Activated T-cell treated with anti-CD3 and anti-CD28 coated beads, Interleukin-2, amount 50 U/mL, for 4 hours (primary cell): ENCODE measurements around the gene CTNNBIP1. TPM values are rescaled to one million over a fixed set of nuclear protein-coding genes. Genes with fewer than 3 reads are reported as not detected.
A peak's percentile ranks its signal among the peaks of the same experiment; 100 is the strongest.

Source experiments
- ATAC-seq, 2 donors: fragments of 200-7000 bp; cut with Tn5 transposase; one replicate each; pipeline ENCODE4 v1.10.0; 2021
- DNase-seq: peaks from one replicate; pipeline ENCODE4 v3.0.0-alpha.2; 2020
- H3K27me3 Mint-ChIP-seq: one replicate; pipeline ENCODE4 v1.8.0; 2021; ENCODE audit warnings: low read depth, mixed read lengths
- H3K36me3 Mint-ChIP-seq: one replicate; pipeline ENCODE4 v1.8.0; 2022; ENCODE audit warnings: mixed read lengths; ENCODE audit not compliant: insufficient read depth
- H3K4me1 Mint-ChIP-seq: one replicate; pipeline ENCODE4 v1.8.0; 2021; ENCODE audit warnings: low read depth, mixed read lengths
- H3K4me3 Mint-ChIP-seq: one replicate; pipeline ENCODE4 v1.8.0; 2021; ENCODE audit warnings: mild to moderate bottlenecking, moderate library complexity, mixed read lengths
- H3K9me3 Mint-ChIP-seq: one replicate; pipeline ENCODE4 v1.8.0; 2021; ENCODE audit warnings: mixed read lengths
- total RNA-seq, 3 donors: library from RNA; stranded (reverse); gene quantifications; one replicate each; pipeline ENCODE4 v1.2.1, GENCODE V29; 2021

The CTNNBIP1 gene
- total RNA-seq, 3 donors from 2014 or later, result 4.2 to 5.2 (median 4.7) TPM

DNA sequence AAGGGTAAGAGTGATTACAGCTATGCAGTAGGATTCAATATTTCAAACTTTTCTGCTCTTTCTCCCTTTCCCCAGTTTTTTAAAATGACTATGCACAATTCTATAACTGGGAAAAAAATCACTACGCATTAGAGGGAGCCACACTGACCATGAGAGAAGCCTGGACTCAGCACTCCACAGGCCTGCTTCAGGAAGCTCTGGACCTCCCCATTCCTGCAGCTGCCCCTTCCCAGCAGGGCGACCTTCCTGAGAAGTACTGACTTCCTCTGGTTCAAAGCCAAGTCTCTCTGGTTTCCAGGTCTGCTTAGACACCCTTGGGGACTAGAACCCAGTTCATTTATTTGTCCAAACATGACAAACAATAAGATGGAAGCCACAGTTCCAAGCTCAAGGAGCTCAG lies 44.3 kb downstream of the CTNNBIP1 start:
- Mint-ChIP-seq H3K4me3 (no peak overlapping the region), H3K4me1 (peaks cover 3% of the 10 kb centered on the region), H3K27me3 (no peaks in the 10 kb centered on the region), H3K9me3 (no peaks in the 10 kb centered on the region), H3K36me3 (no peaks in the 10 kb centered on the region)
- ATAC-seq, result no peak
- no peak for DNase-seq

DNA sequence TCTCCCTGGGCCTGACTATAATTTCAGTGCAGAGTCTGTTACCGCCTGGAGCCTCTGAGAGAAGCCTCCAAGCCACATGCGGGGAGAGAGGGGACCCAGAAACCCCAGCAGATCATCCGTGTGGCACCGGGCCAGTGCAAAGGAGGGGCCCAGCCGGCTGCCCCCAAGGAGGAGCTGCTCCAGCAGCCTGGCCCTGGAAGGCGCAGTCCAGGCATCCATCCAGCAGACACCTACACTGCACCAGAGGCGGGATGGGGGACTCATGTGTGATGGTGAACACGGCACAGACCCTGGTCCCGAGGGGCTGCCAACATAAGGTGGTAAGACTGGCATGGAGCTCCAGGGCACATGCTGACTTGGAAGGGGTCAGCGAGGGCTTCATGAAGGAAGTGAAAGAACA lies 46.7 kb downstream of the CTNNBIP1 start:
- no peak for ATAC-seq

DNA sequence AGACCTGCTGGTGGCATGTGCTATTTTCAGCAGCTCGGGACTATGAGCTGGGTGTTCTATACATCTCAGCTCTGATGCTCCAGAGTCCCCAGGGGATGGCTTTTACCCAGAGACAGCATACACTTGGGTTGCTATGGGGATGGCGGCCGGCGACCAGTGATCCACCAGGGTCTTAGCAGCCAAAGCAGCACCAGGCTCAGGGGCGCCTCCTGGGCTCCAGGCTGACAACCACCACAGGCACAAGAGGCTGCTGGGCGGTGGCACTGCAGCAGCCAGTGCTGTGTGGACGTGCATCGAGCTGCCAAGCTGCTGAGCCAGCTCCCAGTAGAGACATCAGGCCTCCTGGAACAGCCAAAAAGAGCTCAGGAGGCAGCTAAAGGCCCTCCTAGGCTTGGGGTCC lies 48.7 kb downstream of the CTNNBIP1 start:
- H3K27me3 Mint-ChIP-seq, result no peaks in the 10 kb centered on the region
- no peaks in the 10 kb centered on the region for H3K9me3 Mint-ChIP-seq
- no peaks in the 10 kb centered on the region for H3K36me3 Mint-ChIP-seq
- ATAC-seq, result no peak
- no peak overlapping the region for H3K4me3 Mint-ChIP-seq
- H3K4me1 Mint-ChIP-seq, result no peaks in the 10 kb centered on the region
- DNase-seq, result no peak

More for the DNA sequence above, 46.7 kb downstream of the CTNNBIP1 start:
- DNase-seq, result no peak
- no peaks in the 10 kb centered on the region for H3K27me3 Mint-ChIP-seq
- H3K9me3 Mint-ChIP-seq, result no peaks in the 10 kb centered on the region
- no peak overlapping the region for H3K4me3 Mint-ChIP-seq
- H3K36me3 Mint-ChIP-seq, result no peaks in the 10 kb centered on the region
- peaks cover 3% of the 10 kb centered on the region for H3K4me1 Mint-ChIP-seq

DNA sequence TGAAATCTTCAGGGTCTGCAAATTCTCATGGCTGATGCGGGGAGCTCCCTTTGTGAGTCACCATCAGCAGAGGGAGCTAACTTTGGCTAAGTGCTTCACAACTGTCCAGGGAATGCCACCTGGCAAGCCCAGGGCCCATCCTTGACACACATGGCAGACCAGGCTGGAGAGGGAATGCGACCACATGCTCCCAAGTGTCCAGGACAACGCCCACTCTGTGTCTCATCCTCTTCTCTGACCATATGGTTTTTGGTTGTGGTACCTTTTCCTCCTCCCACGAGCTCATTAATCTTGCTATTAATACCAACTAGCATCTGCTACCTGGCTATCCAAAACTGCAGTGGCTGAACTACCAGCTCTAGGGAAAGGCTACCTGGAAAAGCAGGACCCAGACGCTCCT lies 49.2 kb downstream of the CTNNBIP1 start:
- no peaks in the 10 kb centered on the region for H3K4me1 Mint-ChIP-seq
- H3K4me3 Mint-ChIP-seq, result no peak overlapping the region
- ATAC-seq (no peak), DNase-seq (no peak)
- H3K36me3 Mint-ChIP-seq, result no peaks in the 10 kb centered on the region
- H3K27me3 Mint-ChIP-seq, result no peaks in the 10 kb centered on the region
- no peaks in the 10 kb centered on the region for H3K9me3 Mint-ChIP-seq

DNA sequence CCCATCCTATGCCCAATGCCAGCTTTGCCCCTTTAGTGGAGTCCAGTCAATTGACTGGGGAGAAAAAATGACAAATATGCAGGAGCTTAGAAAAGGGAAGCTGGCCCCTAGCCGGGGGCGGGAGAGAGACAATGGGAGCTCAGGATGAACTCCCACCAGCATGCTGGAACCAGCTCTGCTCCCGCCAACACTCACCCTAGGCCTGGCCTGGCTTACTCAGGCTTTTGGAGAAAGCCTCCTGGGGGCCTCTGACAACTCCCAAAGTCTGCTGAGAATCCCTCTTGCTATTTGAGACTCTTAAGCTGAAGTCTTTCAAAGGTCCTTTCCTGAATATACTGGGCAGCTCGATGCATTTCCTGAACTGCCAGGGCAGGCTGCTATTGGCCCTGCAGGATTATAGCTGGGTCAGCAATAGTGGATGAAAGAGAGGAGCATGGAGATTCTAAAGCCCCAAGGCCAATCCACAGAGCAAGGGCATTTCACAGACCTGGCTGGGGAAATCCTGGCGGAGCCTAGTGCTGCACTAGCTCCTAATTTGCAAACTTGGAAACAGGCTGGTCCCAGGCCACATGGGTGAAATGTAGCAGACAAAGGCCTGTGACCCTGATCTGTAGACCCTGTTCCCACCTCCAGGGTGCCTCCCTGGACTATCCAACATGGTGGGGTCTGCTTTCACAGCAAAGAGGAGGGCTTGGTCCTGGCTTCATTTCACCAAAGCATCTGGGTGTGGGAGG lies 50.6 kb downstream of the CTNNBIP1 start:
- Mint-ChIP-seq H3K27me3 (no peaks in the 10 kb centered on the region), H3K9me3 (no peaks in the 10 kb centered on the region), H3K36me3 (no peaks in the 10 kb centered on the region), H3K4me1 (no peaks in the 10 kb centered on the region), H3K4me3 (no peak overlapping the region)
- ATAC-seq, result no peak
- DNase-seq, result no peak

DNA sequence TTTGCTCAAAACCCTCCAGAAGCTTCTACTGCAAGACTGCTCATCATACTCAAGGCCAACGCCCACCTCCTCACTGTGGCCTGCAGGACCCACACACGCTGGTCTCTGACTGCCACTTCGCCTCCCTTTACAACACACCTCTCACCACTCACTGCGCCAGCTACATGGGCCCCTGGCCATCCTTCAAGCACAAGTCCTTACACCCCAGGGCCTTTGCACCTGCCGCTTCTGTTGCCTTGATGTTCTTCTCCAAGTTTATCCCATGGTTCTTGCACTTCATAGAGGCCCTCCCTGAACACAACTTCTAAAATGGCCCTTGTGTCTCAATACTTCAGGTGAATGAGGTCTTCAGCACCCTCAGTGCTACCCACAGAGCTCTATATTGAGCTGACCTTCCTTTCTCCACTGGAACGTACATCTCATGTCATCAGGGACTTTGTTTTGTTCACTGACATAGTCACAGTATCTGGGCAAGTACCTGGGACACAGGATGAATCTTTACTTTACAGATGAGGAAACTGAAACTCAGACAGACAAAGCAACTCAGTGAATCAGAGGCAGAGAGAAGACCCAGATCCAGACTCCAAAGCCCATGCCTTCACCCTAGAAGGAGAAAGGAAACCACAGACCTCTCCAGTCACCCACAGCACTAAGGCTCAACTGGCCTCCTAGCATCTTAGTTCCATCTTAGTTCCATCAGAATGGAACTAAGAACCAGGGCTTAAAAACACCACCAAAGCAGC lies 51.6 kb downstream of the CTNNBIP1 start:
- peaks cover 6% of the 10 kb centered on the region for H3K36me3 Mint-ChIP-seq
- H3K27me3 Mint-ChIP-seq, result no peaks in the 10 kb centered on the region
- no peaks in the 10 kb centered on the region for H3K4me1 Mint-ChIP-seq
- peak; percentile 63 to 69 for ATAC-seq
- peaks cover 4% of the 10 kb centered on the region for H3K9me3 Mint-ChIP-seq
- no peak for DNase-seq
- no peak overlapping the region for H3K4me3 Mint-ChIP-seq

DNA sequence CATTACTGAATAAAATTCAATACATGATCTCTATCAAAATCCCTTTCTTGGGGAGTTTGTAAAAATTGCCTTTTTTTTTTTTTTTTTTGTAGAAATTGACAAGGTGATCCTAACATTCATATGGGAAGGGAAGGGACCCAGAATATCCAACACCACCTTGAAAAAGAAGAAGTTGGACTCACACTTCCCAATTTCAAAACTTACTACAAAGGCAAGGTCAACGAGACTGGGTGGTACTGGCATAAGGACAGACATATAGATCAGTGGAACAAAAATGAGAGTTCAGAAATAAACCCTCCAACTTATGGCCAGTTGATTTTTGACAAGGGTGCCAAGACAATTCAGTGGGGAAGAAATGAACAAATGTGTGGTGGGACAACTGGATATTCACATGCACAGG lies 54.9 kb downstream of the CTNNBIP1 start:
- Mint-ChIP-seq H3K4me1 (no peaks in the 10 kb centered on the region), H3K9me3 (peaks cover 6% of the 10 kb centered on the region), H3K27me3 (no peaks in the 10 kb centered on the region), H3K36me3 (peaks cover 6% of the 10 kb centered on the region), H3K4me3 (no peak overlapping the region)
- DNase-seq, result no peak
- ATAC-seq, result no peak

DNA sequence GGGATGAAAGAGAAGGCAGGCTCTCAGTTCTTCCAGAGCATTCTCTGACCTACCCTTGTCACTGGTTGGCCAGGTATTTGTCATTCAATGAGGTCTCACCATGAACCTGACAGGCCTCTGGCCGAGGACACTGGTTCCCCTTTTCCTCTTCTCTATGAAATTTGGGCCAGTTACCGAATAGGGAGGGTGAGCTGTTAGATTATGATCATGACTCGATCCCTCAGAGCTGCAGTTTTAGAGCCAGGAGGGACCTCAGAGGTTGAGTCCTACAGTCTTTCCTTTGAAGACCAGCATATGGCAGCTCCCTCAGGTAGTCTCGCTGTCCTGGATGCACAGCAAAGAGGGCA lies 56.8 kb downstream of the CTNNBIP1 start:
- DNase-seq, result no peak
- Mint-ChIP-seq H3K9me3 (peaks cover 6% of the 10 kb centered on the region), H3K36me3 (peaks cover 6% of the 10 kb centered on the region), H3K4me3 (no peak overlapping the region), H3K27me3 (no peaks in the 10 kb centered on the region), H3K4me1 (no peaks in the 10 kb centered on the region)
- no peak for ATAC-seq

DNA sequence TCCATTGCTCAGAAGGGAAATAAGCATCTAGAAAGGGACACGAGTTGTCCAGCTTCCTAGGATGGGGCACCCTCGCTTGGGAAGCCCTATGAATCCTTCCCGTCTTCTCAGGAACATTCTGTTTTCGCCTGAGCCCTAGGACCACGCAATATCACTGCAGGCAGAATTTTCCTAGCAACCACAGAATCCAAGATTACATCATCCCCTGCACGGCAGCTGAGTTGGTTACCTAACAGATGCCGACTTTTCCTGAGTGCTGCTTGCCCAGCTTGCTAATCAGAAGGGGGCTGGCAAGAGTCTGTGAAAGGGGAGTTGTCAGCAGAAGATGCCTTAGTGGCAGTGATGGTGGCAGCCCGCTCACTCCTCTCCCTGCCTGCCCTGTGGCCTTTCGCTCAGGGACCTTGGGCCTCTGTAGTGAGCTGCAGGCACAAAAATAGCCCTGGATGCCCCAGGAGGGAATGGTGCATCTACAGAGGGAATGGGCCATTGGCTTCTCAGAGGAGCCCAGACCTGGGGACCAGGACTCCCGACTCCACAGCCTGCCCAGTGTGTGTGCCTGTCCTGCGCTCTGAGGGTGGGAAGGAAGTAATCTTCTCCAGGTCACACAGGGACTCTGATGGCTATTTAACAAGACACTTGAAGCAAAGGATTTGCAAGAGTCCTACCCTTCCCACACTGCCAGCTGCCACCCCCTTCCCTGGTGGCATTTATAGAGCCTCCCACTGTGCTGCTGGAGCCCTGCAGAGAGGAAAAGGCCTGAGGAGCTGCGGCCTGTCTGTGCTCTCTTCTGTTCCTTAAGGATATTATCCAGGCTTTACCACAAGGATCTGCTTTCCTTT lies 57.4 kb downstream of the CTNNBIP1 start:
- H3K4me3 Mint-ChIP-seq, result no peak overlapping the region
- no peaks in the 10 kb centered on the region for H3K4me1 Mint-ChIP-seq
- H3K27me3 Mint-ChIP-seq, result no peaks in the 10 kb centered on the region

DNA sequence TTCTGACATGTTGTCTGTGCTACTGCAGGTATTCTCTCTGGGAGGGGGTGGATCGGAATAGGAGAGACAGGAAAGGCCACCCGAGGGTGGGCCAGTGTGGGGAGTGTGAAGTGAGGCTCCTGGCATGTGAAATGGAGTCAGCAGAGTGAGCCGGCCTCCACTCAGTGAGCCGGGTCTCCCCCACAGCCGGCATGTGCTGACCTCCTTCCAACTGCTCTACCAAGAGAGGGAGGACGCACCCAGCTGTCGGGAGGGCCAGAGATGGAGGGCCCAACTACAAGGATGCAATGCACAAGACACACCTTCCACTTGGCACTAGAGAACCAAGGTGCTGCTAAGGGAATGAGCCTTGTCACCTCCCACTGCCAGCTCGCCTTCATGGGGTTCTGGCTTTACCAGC lies 58.1 kb downstream of the CTNNBIP1 start:
- peaks cover 6% of the 10 kb centered on the region for H3K9me3 Mint-ChIP-seq
- H3K36me3 Mint-ChIP-seq, result peaks cover 6% of the 10 kb centered on the region
- H3K4me3 Mint-ChIP-seq, result no peak overlapping the region
- no peak for ATAC-seq
- no peaks in the 10 kb centered on the region for H3K4me1 Mint-ChIP-seq
- H3K27me3 Mint-ChIP-seq, result no peaks in the 10 kb centered on the region
- DNase-seq, result no peak

More for the DNA sequence above, 57.4 kb downstream of the CTNNBIP1 start:
- no peak for ATAC-seq
- Mint-ChIP-seq H3K9me3 (peaks cover 6% of the 10 kb centered on the region), H3K36me3 (peaks cover 6% of the 10 kb centered on the region)
- no peak for DNase-seq

DNA sequence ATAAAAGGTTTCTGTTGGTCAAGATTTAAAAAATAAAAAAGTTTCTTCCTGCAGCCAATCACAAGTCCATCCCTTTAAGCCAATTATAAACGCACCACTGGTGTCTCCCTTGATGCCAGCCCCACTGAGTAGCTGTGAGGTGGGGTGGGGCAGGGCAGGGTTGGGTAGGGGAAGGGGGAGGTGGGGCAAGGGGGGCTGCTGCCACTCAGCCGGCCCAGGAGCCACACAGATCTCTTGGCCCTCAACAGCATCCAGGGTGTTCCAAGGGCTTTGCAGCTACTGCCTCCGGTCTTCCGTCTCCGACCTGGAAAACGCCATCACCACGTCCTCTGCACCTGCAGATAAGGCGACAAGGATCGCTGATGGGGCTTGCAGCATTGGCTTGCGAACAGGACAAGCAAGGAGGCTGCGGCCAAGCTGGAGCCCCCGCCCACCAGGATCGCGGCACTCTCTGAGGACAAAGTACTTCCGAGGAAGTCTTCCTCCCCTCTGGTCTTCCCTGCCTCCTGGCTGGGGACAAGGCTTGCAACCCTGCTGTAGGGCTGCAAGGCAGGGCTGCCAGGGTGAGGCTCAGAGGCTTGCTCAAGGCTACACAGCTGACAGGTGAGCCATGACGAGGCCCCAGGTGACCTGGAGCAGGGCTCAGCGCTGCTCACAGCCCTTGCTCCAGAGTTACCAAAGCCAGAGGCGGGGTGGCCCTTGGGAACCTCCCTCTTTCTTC lies 59.5 kb downstream of the CTNNBIP1 start:
- Mint-ChIP-seq H3K27me3 (no peaks in the 10 kb centered on the region), H3K36me3 (peaks cover 6% of the 10 kb centered on the region), H3K4me1 (peaks cover 1% of the 10 kb centered on the region), H3K4me3 (peak overlapping the region; percentile 68), H3K9me3 (peaks cover 6% of the 10 kb centered on the region)
- peak; percentile 46 to 66 for ATAC-seq
- DNase-seq, result no peak

DNA sequence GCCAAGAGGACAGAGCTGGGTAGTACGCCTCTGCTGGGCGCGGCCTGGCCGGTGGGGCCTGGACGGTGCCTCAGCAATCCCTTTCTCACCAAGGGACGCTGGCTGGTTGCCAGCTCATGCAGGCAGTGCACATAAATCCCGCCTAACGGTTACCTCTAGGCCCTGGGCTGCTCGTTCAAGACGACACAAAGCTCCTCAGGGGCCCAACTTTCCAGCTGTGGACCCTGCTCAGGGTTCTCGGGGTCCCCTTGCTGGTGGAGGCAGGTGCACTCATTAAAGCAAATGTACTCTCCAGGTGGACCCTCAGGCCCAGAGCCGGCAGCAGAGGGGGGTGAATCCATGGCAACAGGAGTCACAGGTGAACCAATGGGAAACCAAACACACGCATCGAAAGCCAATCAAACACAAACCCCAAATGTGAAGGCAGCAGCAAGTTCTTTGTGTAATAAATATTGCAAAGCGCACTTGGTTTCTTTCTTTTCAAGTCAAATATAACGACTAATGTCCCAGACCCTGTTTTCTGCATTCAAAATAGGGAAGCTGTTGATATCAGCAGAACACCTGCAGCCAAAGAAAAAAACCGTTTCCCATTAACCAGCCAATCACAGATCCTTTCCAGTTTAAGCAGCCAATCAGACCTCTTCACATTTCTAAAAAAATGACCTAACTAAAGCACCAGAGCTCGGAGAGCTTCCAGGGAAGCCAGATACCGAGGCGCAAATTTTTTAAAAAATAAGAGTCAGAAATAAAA lies 60.2 kb downstream of the CTNNBIP1 start:
- Mint-ChIP-seq H3K27me3 (no peaks in the 10 kb centered on the region), H3K4me1 (peaks cover 1% of the 10 kb centered on the region), H3K4me3 (peak overlapping the region; percentile 68), H3K36me3 (peaks cover 6% of the 10 kb centered on the region), H3K9me3 (peaks cover 6% of the 10 kb centered on the region)
- ATAC-seq (peak; percentile 53 to 78), DNase-seq (no peak)

DNA sequence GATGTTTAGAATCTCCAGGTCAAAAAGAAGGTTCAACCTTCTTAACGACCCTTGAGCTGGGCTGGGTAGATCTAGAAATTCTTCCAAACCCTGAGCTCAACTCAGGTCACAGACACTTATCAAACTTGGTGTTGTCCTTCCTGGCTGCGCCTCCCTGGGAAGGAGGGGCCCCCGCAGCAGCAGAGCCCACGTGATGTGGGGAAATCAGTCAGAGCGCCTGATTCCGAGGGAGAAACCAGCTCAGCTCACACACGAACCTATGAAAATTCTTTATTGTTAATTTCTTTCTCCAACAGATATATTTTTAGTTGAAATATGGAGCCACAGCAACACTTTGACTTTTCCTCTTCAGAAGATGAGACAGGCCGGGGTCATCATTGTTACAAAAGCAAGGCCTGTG lies 62.0 kb downstream of the CTNNBIP1 start:
- ATAC-seq (no peak), DNase-seq (no peak)
- Mint-ChIP-seq H3K36me3 (no peaks in the 10 kb centered on the region), H3K27me3 (no peaks in the 10 kb centered on the region), H3K4me3 (no peak overlapping the region), H3K9me3 (no peaks in the 10 kb centered on the region), H3K4me1 (peaks cover 1% of the 10 kb centered on the region)
